Measurements from ENCODE around the gene SMYD3. TPM values are rescaled to one million over a fixed set of nuclear protein-coding genes. Genes with fewer than 3 reads are reported as not detected.

The SMYD3 gene
- total RNA-seq (69.4 and 71.7 TPM in 2 replicates), polyA plus RNA-seq (30.1 and 83.1 TPM in 2 replicates), polyA minus RNA-seq (ENCODE audit: low replicate concordance) (11.2 and 31.2 TPM in 2 replicates)
- 32.4 and 71.3 TPM in 2 replicates for polyA plus RNA-seq (2012)

- Histone ChIP-seq H3K36me3 (ENCODE audit: control insufficient read depth, insufficient read depth, low read length) (no peaks in the 10 kb centered on the region), H3K4me2 (ENCODE audit: extremely low read depth, insufficient read depth, low read length) (peak within 1 kb of the TSS; percentile 82), H4K20me1 (ENCODE audit: control insufficient read depth, extremely low read depth, insufficient read depth, low read length) (no peaks in the 10 kb centered on the region), H3K9ac (ENCODE audit: insufficient read depth, low read length) (peak within 1 kb of the TSS; percentile 71), H2AFZ (ENCODE audit: low read length) (peak within 1 kb of the TSS; percentile 99), H3K9me3 (ENCODE audit: control insufficient read depth, insufficient read depth, low read depth, low read length) (no peaks in the 10 kb centered on the region), H3K79me2 (ENCODE audit: control insufficient read depth, insufficient read depth, low read length) (peaks cover 11% of the 10 kb centered on the region), H3K27ac (ENCODE audit: insufficient read depth, low read length) (peak within 1 kb of the TSS; percentile 51), H3K27me3 (ENCODE audit: control insufficient read depth, insufficient read depth, low read length) (no peaks in the 10 kb centered on the region), H3K4me1 (ENCODE audit: control insufficient read depth, extremely low read depth, insufficient read depth, low read length) (no peaks in the 10 kb centered on the region), H3K4me3 (replicated peaks in 1 of 4; ENCODE audit: control extremely low read depth in 1 of 4, insufficient read depth in 1 of 4, low read depth in 3 of 4, low read length in 4 of 4) (peak within 1 kb of the TSS; percentile 78 to 88 (median 85))
- peak; percentile 66 to 70 for DNase-seq (ENCODE audit: low read depth in 2 of 2)
- TF ChIP-seq EZH2 (IDR thresholded peaks at IDR 0.05; ENCODE audit: low read length, missing control alignments) (no peak), CTCF (conservative IDR thresholded peaks at IDR 0.05 in 1 of 2, IDR thresholded peaks at IDR 0.05 in 1 of 2; ENCODE audit: low read depth in 1 of 2, low read length in 2 of 2) (no peak)
These were observed at the start of gene SMYD3 for GRCh38 chr1:246506674-246507481. SMYD3 (minus strand) TSS chr1:246507279.

- H3K4me1 ChIP-seq (ENCODE audit: control insufficient read depth, extremely low read depth, insufficient read depth, low read length), result no peaks in the 10 kb centered on the region
- H3K36me3 ChIP-seq (ENCODE audit: control insufficient read depth, insufficient read depth, low read length), result peaks cover 7% of the 10 kb centered on the region
- no peak for TF ChIP-seq EZH2 (IDR thresholded peaks at IDR 0.05; ENCODE audit: low read length, missing control alignments)
- TF ChIP-seq CTCF (conservative IDR thresholded peaks at IDR 0.05 in 1 of 2, IDR thresholded peaks at IDR 0.05 in 1 of 2; ENCODE audit: low read depth in 1 of 2, low read length in 2 of 2), result no peak
- no peaks in the 10 kb centered on the region for H3K79me2 ChIP-seq (ENCODE audit: control insufficient read depth, insufficient read depth, low read length)
- no peak for DNase-seq (ENCODE audit: low read depth in 2 of 2)
- H4K20me1 ChIP-seq (ENCODE audit: control insufficient read depth, extremely low read depth, insufficient read depth, low read length), result no peaks in the 10 kb centered on the region
- H3K9ac ChIP-seq (ENCODE audit: insufficient read depth, low read length), result no peak overlapping the region
- H3K9me3 ChIP-seq (ENCODE audit: control insufficient read depth, insufficient read depth, low read depth, low read length), result no peaks in the 10 kb centered on the region
- no peak overlapping the region for H2AFZ ChIP-seq (ENCODE audit: low read length)
- H3K27ac ChIP-seq (ENCODE audit: insufficient read depth, low read length), result no peak overlapping the region
- H3K4me3 ChIP-seq (replicated peaks in 1 of 4; ENCODE audit: control extremely low read depth in 1 of 4, insufficient read depth in 1 of 4, low read depth in 3 of 4, low read length in 4 of 4), result no peak overlapping the region
- H3K4me2 ChIP-seq (ENCODE audit: extremely low read depth, insufficient read depth, low read length), result no peak overlapping the region
- H3K27me3 ChIP-seq (ENCODE audit: control insufficient read depth, insufficient read depth, low read length), result no peaks in the 10 kb centered on the region
These were observed 47.1 kb upstream of the SMYD3 start for GRCh38 chr1:246554201-246554600.

- H3K4me2 ChIP-seq (ENCODE audit: extremely low read depth, insufficient read depth, low read length), result no peak overlapping the region
- H2AFZ ChIP-seq (ENCODE audit: low read length), result no peak overlapping the region
- no peak overlapping the region for H3K4me3 ChIP-seq (replicated peaks in 1 of 4; ENCODE audit: control extremely low read depth in 1 of 4, insufficient read depth in 1 of 4, low read depth in 3 of 4, low read length in 4 of 4)
- H3K9ac ChIP-seq (ENCODE audit: insufficient read depth, low read length), result no peak overlapping the region
- H3K27me3 ChIP-seq (ENCODE audit: control insufficient read depth, insufficient read depth, low read length), result no peaks in the 10 kb centered on the region
- DNase-seq (ENCODE audit: low read depth in 2 of 2), result no peak
- no peaks in the 10 kb centered on the region for H3K79me2 ChIP-seq (ENCODE audit: control insufficient read depth, insufficient read depth, low read length)
- H3K27ac ChIP-seq (ENCODE audit: insufficient read depth, low read length), result no peak overlapping the region
- H3K4me1 ChIP-seq (ENCODE audit: control insufficient read depth, extremely low read depth, insufficient read depth, low read length), result no peaks in the 10 kb centered on the region
- H3K36me3 ChIP-seq (ENCODE audit: control insufficient read depth, insufficient read depth, low read length), result peaks cover 7% of the 10 kb centered on the region
- H3K9me3 ChIP-seq (ENCODE audit: control insufficient read depth, insufficient read depth, low read depth, low read length), result no peaks in the 10 kb centered on the region
- no peaks in the 10 kb centered on the region for H4K20me1 ChIP-seq (ENCODE audit: control insufficient read depth, extremely low read depth, insufficient read depth, low read length)
- TF ChIP-seq CTCF (conservative IDR thresholded peaks at IDR 0.05 in 1 of 2, IDR thresholded peaks at IDR 0.05 in 1 of 2; ENCODE audit: low read depth in 1 of 2, low read length in 2 of 2), result no peak
- TF ChIP-seq EZH2 (IDR thresholded peaks at IDR 0.05; ENCODE audit: low read length, missing control alignments), result no peak
These were observed 45.0 kb upstream of the SMYD3 start for GRCh38 chr1:246552110-246552509.
